Measurements from ENCODE around the gene SETD1A.

The SETD1A gene

DNA sequence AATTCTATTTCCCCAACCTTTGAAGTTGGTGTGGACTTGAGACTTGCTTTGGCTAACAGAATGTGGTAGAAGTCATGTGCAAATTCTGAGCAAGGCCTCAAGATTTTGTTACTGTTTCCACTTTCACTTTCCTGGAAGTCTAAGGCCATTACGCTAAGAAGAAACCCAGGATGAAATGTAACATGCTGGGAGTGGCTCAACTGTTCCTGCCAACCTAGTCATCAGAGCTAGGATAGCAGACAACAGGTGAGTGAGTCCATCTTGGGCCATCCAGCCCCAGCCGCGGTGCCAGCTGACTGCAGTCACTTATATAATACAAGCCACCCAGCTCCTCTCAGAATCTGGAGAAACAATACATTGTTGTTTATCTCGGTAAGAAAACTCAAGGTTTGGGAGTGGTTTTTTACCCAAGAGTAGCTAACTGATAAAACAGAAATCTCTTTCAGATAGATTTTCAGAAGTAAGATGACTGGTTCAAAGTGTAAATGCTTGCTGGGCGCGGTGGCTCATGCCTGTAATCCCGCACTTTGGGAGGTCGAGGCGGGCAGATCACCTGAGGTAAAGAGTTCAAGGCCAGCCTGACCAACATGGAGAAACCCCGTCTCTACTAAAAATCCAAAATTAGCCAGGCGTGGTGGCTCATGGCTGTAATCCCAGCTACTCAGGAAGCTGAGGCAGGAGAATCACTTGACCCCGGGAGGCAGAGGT lies 65.1 kb downstream of the SETD1A start:
- no peak for DNase-seq (ENCODE audit: low read depth)
- TF ChIP-seq, protein P1, sequence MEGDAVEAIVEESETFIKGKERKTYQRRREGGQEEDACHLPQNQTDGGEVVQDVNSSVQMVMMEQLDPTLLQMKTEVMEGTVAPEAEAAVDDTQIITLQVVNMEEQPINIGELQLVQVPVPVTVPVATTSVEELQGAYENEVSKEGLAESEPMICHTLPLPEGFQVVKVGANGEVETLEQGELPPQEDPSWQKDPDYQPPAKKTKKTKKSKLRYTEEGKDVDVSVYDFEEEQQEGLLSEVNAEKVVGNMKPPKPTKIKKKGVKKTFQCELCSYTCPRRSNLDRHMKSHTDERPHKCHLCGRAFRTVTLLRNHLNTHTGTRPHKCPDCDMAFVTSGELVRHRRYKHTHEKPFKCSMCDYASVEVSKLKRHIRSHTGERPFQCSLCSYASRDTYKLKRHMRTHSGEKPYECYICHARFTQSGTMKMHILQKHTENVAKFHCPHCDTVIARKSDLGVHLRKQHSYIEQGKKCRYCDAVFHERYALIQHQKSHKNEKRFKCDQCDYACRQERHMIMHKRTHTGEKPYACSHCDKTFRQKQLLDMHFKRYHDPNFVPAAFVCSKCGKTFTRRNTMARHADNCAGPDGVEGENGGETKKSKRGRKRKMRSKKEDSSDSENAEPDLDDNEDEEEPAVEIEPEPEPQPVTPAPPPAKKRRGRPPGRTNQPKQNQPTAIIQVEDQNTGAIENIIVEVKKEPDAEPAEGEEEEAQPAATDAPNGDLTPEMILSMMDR (conservative IDR thresholded peaks at IDR 0.05; ENCODE audit: low read depth, low read length): no peak
- no peak overlapping the region for H3K4me3 ChIP-seq (ENCODE audit: low read depth, low read length)

- no peak for DNase-seq (ENCODE audit: low read depth)
- TF ChIP-seq, protein P1 (conservative IDR thresholded peaks at IDR 0.05; ENCODE audit: low read depth, low read length): no peak
- H3K4me3 ChIP-seq (ENCODE audit: low read depth, low read length): no peak overlapping the region
Measured at GRCh38 chr16:31023252-31023602, 65.7 kb downstream of the SETD1A start.

DNA sequence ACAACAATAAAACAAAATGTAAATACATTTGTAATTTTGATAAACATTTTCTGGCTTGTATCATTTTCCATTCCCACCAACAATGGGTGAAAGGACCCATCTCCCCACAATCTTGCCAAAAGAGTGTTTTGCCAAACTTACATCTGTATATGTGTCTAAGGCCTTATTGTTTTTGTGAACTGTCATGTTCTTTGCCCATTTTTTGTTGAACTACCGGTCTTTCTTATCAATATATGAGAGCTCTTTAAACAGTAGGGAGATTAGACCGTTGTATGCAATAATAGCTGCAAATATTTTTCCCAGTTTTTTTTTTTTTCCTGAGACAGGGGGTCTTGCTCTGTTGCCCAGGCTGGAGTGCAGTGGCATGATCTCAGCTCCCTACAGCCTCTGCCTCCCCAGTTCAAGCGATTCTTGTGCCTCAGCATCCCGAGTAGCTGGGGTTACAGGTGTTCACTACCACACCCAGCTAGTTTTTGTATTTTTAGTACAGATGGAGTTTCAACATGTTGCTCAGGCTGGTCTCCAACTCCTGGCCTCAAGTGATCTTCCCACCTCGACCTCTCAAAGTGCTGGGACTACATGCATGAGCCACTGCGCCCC lies 66.2 kb downstream of the SETD1A start:
- TF ChIP-seq, protein P1 (conservative IDR thresholded peaks at IDR 0.05; ENCODE audit: low read depth, low read length): no peak
- no peak for DNase-seq (ENCODE audit: low read depth)
- H3K4me3 ChIP-seq (ENCODE audit: low read depth, low read length): no peak overlapping the region

GRCh38 chr16:31025339-31025738 lies 67.8 kb downstream of the SETD1A start:
- no peak for DNase-seq (ENCODE audit: low read depth)
- TF ChIP-seq, protein P1 (conservative IDR thresholded peaks at IDR 0.05; ENCODE audit: low read depth, low read length): no peak
- H3K4me3 ChIP-seq (ENCODE audit: low read depth, low read length): no peak overlapping the region

DNA sequence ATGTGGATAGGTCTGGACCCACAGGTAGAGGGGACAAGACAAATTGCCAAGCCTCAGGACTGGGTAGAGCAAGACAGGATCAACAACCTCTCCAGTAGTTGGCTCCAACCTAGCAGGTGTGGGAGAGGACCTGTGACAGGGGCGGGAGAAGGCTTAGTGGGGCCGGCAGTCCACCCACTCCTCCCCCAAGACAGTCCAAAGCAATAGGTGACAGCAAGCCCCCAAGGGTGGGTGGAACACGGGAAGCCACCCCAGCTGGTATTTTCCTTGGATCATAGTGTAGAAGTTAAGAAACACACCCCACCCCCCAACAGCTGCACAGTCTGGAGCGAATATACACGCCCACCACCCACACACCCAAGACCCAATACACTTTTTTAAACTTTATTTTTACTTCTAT lies 71.7 kb downstream of the SETD1A start:
- H3K4me3 ChIP-seq (ENCODE audit: low read depth, low read length): no peak overlapping the region
- no peak for DNase-seq (ENCODE audit: low read depth)
- TF ChIP-seq, protein P1 (conservative IDR thresholded peaks at IDR 0.05; ENCODE audit: low read depth, low read length): no peak

DNA sequence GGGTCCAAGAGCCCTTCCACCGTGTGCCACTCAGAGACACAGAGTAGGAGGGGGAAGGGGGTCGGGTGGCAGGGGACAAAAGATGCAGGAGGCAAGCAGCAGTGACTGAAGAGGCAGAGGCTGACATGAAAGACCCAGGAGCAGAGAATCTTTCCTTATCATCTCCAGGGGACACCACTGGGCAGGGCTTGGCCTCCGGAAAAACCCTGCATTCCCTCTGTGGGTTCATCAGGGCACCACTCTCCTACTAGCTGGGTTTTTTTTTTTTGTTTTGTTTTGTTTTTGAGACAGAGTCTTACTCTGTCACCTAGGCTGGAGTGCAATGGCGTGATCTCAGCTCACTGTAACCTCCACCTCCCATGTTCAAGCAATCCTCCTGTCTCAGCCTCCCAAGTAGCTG lies 73.7 kb downstream of the SETD1A start:
- DNase-seq (ENCODE audit: low read depth): no peak
- H3K4me3 ChIP-seq (ENCODE audit: low read depth, low read length): no peak overlapping the region
- TF ChIP-seq, protein P1 (conservative IDR thresholded peaks at IDR 0.05; ENCODE audit: low read depth, low read length): no peak

Data from choroid plexus epithelial cell (primary cell).